Loucy (cell line): ENCODE measurements around the gene FNTB.

Source experiments
- CTCF ChIP-seq: fragments of 200-600 bp; sonication (generic); conservative IDR thresholded peaks from 2 replicates; pipeline ENCODE4 v1.5.1; 2014; ENCODE audit warnings: mild to moderate bottlenecking, antibody characterized with exemption, low read length
- EZH2phosphoT487 ChIP-seq: fragments of 200-600 bp; IDR thresholded peaks from 2 replicates; pipeline ENCODE4 v1.6.1; 2018; ENCODE audit warnings: antibody characterized with exemption, mild to moderate bottlenecking, moderate library complexity, borderline replicate concordance

DNA sequence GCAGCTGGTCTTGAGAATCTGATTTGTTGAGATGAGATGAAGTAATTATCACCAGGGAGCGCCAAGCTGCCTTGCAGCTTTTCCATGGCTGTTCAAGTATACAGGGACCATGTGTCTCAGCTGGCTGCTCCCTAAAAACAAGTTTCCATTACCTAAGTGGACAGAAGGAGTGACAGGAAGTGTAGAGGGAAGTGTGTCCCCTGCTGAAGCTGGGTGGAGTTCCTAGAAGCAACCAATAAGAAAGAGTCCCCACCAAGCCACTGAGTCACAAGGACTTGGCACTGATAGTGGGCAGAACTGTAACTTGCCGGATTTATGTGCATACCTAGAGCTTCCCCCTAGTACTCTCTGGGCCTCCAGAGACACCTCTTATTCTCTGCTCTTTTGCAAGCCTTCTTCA, 42.7 kb upstream of the FNTB start:
- TF ChIP-seq CTCF (no peak), EZH2phosphoT487 (no peak)
